ENCODE measurements around the gene NCF4. TPM values are rescaled to one million over a fixed set of nuclear protein-coding genes. Genes with fewer than 3 reads are reported as not detected.

The NCF4 gene
- total RNA-seq, 5 donors from 2014 or later (not counting 1 experiment from before 2014, with no cell fraction given): 8.0 to 23.6 (median 15.9) TPM

DNA sequence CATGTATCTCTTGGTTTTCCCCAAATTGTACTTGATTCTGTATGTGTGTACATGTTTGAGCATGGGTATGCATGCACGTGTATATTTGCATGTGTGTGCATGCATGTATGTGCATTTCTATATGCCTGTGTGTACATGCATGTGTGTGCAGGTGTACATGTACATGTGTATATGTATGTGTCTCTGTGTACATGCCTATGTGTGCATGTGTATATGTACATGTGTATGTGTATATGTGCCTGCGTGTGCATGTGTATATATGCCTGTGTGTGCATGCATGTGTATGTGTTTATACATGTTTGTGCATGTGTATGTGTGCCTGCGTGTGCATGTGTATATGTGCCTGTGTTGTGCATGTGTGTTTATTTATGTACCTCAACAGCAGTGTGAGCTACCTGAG is 5.3 kb upstream of the NCF4 start:
- no peaks in the 10 kb centered on the region for H3K36me3 Mint-ChIP-seq
- Histone ChIP-seq H3K27me3 (replicated peaks in 1 of 2; ENCODE audit: control insufficient read depth in 2 of 2, extremely low read depth in 1 of 2, insufficient read depth in 2 of 2, low read length in 1 of 2) (peaks cover 0 to 7% of the 10 kb centered on the region in 2 experiments), H3K36me3 (ENCODE audit: control insufficient read depth in 2 of 2, extremely low read depth in 1 of 2, insufficient read depth in 1 of 2, low read length in 1 of 2) (no peaks in the 10 kb centered on the region), H3K4me3 (ENCODE audit: control insufficient read depth in 1 of 2, extremely low read depth in 1 of 2, low read length in 1 of 2) (no peak overlapping the region), H3K4me1 (ENCODE audit: control insufficient read depth in 1 of 2, extremely low read depth in 1 of 2, insufficient read depth in 2 of 2, low read length in 2 of 2) (peaks cover 2 to 23% of the 10 kb centered on the region in 2 experiments), H3K9me3 (no peaks in the 10 kb centered on the region), H3K27ac (ENCODE audit: low read length) (no peak overlapping the region)
- no peak overlapping the region for H3K27ac Mint-ChIP-seq
- ChIA-PET POLR2A (no interaction called here), CTCF (interaction anchor here (0.5 to 1.4 kb wide), 3 partner anchors 73 to 139 kb away, joined by 4 to 13 read pairs (median 5); partner anchors contain the start of gene IFT27 (in 1 of the 2))
- H3K4me1 Mint-ChIP-seq: peaks cover 24 to 25% (median 24%) of the 10 kb centered on the region in 3 donors
- peaks cover 0 to 4% of the 10 kb centered on the region in 2 donors for H3K27me3 Mint-ChIP-seq
- ATAC-seq (replicated peaks in 1 of 4) (no peak), DNase-seq (no peak)
- H3K4me3 Mint-ChIP-seq: no peak overlapping the region
- H3K9me3 Mint-ChIP-seq: no peaks in the 10 kb centered on the region
- 93% methylated on average over 3 of the region's 3 CpGs for WGBS (ENCODE audit: insufficient coverage)

DNA sequence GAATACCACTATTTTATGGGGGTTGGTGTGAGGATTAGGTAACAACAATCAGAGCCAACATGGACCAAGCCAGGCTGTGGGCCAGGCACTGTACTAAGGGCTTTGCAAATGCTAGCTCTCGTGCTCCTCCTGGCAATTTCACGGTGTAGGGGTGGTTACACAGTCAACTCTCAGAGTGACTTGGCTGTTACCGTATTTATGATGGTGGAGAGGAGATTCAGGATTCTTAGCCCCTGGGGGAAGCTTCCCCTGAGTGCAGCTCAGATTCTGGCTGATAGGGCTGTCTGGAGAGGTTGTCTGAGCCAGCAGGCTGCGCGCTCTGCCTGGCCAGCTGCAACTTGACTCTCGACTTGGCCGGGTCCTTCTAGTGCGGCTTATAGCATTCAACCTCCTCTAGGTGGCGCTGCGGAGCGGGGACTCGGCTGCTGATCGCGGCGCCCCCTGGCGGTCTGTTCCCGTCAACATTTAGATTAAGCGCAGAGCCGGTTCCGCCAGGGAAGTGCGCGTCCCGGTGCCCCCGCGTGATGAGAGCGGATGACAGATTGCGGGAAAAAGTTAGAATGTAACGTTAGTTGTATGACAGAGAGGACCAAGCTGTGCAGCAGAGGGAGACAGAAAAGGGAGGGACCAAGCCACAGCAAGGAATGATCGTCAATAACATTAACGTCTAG is 4.5 kb upstream of the NCF4 start:
- ATAC-seq (replicated peaks in 1 of 4): peak; percentile 67 to 75 (median 69)
- no peak overlapping the region for H3K4me3 ChIP-seq (ENCODE audit: control insufficient read depth in 1 of 2, extremely low read depth in 1 of 2, low read length in 1 of 2)
- ChIA-PET CTCF (interaction anchor here (0.5 to 1.4 kb wide), 9 partner anchors 13 to 363 kb away, joined by 3 to 13 read pairs (median 3); partner anchors contain the start of gene IFT27 (in 1 of the 2)), POLR2A (no interaction called here)
- no peaks in the 10 kb centered on the region for H3K9me3 ChIP-seq
- 8% methylated on average over 28 of the region's 30 CpGs for WGBS (ENCODE audit: insufficient coverage)
- peak overlapping the region; percentile 37 to 79 for H3K27ac Mint-ChIP-seq
- peak; percentile 65 to 97 (median 91) for DNase-seq
- peak overlapping the region; percentile 4 to 56 (median 7) for H3K4me3 Mint-ChIP-seq
- H3K27me3 Mint-ChIP-seq: peaks cover 0 to 4% of the 10 kb centered on the region in 2 donors
- no peaks in the 10 kb centered on the region for H3K36me3 ChIP-seq (ENCODE audit: control insufficient read depth in 2 of 2, extremely low read depth in 1 of 2, insufficient read depth in 1 of 2, low read length in 1 of 2)
- peaks cover 27 to 30% (median 30%) of the 10 kb centered on the region in 3 donors for H3K4me1 Mint-ChIP-seq
- peaks cover 2 to 31% of the 10 kb centered on the region in 2 experiments for H3K4me1 ChIP-seq (ENCODE audit: control insufficient read depth in 1 of 2, extremely low read depth in 1 of 2, insufficient read depth in 2 of 2, low read length in 2 of 2)
- peaks cover 0 to 2% of the 10 kb centered on the region in 2 experiments for H3K27me3 ChIP-seq (replicated peaks in 1 of 2; ENCODE audit: control insufficient read depth in 2 of 2, extremely low read depth in 1 of 2, insufficient read depth in 2 of 2, low read length in 1 of 2)
- no peaks in the 10 kb centered on the region for H3K9me3 Mint-ChIP-seq
- H3K27ac ChIP-seq (ENCODE audit: low read length): no peak overlapping the region
- no peaks in the 10 kb centered on the region for H3K36me3 Mint-ChIP-seq

DNA sequence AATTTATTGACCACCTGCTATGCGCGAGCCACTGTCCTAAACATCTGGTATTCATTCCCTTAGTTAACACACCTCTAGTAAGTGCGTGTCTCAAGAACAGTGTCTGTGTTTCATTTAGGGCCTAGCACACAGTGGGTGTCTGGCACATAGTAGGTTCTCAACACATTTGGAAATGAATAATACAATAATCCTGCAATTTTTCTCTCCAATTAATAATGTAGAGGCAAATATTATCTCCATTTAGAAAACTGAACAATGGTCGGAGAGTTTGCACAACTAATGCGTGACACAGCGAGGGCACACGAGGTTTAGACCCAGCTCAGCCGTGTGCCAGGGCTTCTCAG is 4.0 kb upstream of the NCF4 start:
- ChIA-PET CTCF (interaction anchor here (0.6 to 1.5 kb wide), 6 partner anchors 12 to 363 kb away, joined by 3 to 13 read pairs (median 3); partner anchors contain the start of gene IFT27 (in 1 of the 2)), POLR2A (no interaction called here)
- Histone ChIP-seq H3K9me3 (no peaks in the 10 kb centered on the region), H3K4me1 (ENCODE audit: control insufficient read depth in 1 of 2, extremely low read depth in 1 of 2, insufficient read depth in 2 of 2, low read length in 2 of 2) (peaks cover 2 to 36% of the 10 kb centered on the region in 2 experiments), H3K27me3 (replicated peaks in 1 of 2; ENCODE audit: control insufficient read depth in 2 of 2, extremely low read depth in 1 of 2, insufficient read depth in 2 of 2, low read length in 1 of 2) (peaks cover 0 to 2% of the 10 kb centered on the region in 2 experiments), H3K27ac (ENCODE audit: low read length) (no peak overlapping the region), H3K36me3 (ENCODE audit: control insufficient read depth in 2 of 2, extremely low read depth in 1 of 2, insufficient read depth in 1 of 2, low read length in 1 of 2) (no peaks in the 10 kb centered on the region), H3K4me3 (ENCODE audit: control insufficient read depth in 1 of 2, extremely low read depth in 1 of 2, low read length in 1 of 2) (no peak overlapping the region)
- 92% methylated on average over 5 of the region's 8 CpGs for WGBS (ENCODE audit: insufficient coverage)
- no peak for DNase-seq
- Mint-ChIP-seq H3K27ac (no peak overlapping the region), H3K4me3 (peak overlapping the region in 1 of 3 donors; percentile 7), H3K4me1 (peaks cover 30 to 35% (median 32%) of the 10 kb centered on the region in 3 donors), H3K27me3 (peaks cover 0 to 4% of the 10 kb centered on the region in 2 donors), H3K36me3 (no peaks in the 10 kb centered on the region), H3K9me3 (no peaks in the 10 kb centered on the region)
- ATAC-seq (replicated peaks in 1 of 4): no peak

DNA sequence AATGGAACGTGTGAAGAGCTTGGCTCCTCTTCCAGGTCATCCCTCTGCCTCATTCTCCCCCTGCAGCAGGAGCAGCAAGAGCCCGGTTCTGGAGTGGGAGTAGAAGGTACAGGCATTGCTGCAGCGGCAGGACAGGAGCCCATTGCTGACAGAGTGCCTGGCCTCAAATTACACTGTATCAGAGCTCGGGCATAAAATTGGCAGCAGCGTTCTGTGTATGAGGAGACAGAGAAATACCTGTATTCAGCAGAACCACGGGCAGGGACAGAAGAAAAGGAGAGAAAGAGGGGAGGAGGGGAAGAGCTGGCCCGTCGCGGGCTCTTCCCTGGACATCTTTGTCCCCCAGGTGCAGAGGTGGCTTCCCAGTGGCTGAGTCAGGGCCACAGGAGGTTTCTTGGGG is 2.6 kb upstream of the NCF4 start:
- no peaks in the 10 kb centered on the region for H3K9me3 ChIP-seq
- 98% methylated on average over 8 of the region's 9 CpGs for WGBS (ENCODE audit: insufficient coverage)
- H3K27ac Mint-ChIP-seq: no peak overlapping the region
- no peak for DNase-seq
- H3K4me3 Mint-ChIP-seq: no peak overlapping the region
- no peaks in the 10 kb centered on the region for H3K9me3 Mint-ChIP-seq
- no peak for ATAC-seq (replicated peaks in 1 of 4)
- H3K27me3 Mint-ChIP-seq: peaks cover 0 to 4% of the 10 kb centered on the region in 2 donors
- H3K4me1 Mint-ChIP-seq: peaks cover 27 to 40% (median 37%) of the 10 kb centered on the region in 3 donors
- no peaks in the 10 kb centered on the region for H3K36me3 ChIP-seq (ENCODE audit: control insufficient read depth in 2 of 2, extremely low read depth in 1 of 2, insufficient read depth in 1 of 2, low read length in 1 of 2)
- POLR2A ChIA-PET: no interaction called here
- H3K4me3 ChIP-seq (ENCODE audit: control insufficient read depth in 1 of 2, extremely low read depth in 1 of 2, low read length in 1 of 2): no peak overlapping the region
- CTCF ChIA-PET: interaction anchor here in 1 of 2 donors (0.7 to 1.5 kb wide), 4 partner anchors 82 to 120 kb away, joined by 3 to 5 read pairs (median 3); partner anchors contain the start of gene IFT27
- H3K36me3 Mint-ChIP-seq: no peaks in the 10 kb centered on the region
- H3K27me3 ChIP-seq (replicated peaks in 1 of 2; ENCODE audit: control insufficient read depth in 2 of 2, extremely low read depth in 1 of 2, insufficient read depth in 2 of 2, low read length in 1 of 2): peaks cover 0 to 2% of the 10 kb centered on the region in 2 experiments
- H3K27ac ChIP-seq (ENCODE audit: low read length): no peak overlapping the region
- peaks cover 2 to 42% of the 10 kb centered on the region in 2 experiments for H3K4me1 ChIP-seq (ENCODE audit: control insufficient read depth in 1 of 2, extremely low read depth in 1 of 2, insufficient read depth in 2 of 2, low read length in 2 of 2)

DNA sequence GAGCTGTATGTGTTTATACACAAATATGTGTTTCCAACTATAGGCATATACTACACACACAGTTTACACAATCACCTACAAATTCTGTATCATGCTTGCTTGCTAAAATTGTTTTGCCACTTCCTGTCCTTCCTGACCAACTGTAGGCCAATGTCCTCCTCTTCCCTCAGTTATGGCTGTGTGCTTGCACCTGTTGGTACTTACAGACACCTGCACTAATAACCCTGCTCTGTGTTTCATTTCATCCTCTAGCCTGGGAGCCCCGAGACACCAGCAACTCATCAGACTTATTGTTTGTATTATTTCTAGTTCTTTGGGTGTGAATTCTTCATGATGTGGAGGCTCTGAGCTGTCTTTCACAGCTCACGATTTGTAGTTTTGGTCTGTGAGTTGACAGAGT is 1.8 kb upstream of the NCF4 start:
- POLR2A ChIA-PET: no interaction called here

DNA sequence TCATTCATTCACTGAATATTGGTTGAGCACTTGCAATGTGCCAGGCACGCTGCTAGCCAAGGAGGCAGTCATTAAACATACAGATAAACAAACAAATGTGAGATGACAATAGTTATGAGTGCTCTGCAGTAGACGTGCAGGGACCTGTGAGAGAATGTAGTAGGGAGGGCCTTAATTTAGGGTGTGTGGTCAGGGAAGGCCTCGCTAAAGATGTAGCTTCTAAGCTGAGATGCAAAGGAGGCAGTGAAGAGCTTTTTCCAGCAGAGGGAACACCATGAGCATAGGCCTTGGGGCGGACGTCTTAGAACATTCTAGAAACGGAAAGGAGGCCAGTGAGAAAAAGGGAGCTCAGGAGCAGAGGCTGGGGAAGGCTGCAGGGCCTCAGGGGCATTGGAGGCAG is 789 bp upstream of the NCF4 start:
- Mint-ChIP-seq H3K27me3 (peaks cover 0 to 6% of the 10 kb centered on the region in 2 donors), H3K4me1 (peaks cover 20 to 34% (median 29%) of the 10 kb centered on the region in 3 donors), H3K27ac (peak overlapping the region; percentile 53 to 94), H3K36me3 (peaks cover 9% of the 10 kb centered on the region), H3K9me3 (no peaks in the 10 kb centered on the region), H3K4me3 (peak overlapping the region in 2 of 3 donors; percentile 49 to 65)
- CTCF ChIA-PET: interaction anchor here (0.7 to 1.1 kb wide), 3 partner anchors 32 to 750 kb away, joined by 3 read pairs; no protein-coding TSS in a partner anchor
- POLR2A ChIA-PET: no interaction called here
- Histone ChIP-seq H3K4me3 (ENCODE audit: control insufficient read depth in 1 of 2, extremely low read depth in 1 of 2, low read length in 1 of 2) (no peak overlapping the region), H3K27me3 (replicated peaks in 1 of 2; ENCODE audit: control insufficient read depth in 2 of 2, extremely low read depth in 1 of 2, insufficient read depth in 2 of 2, low read length in 1 of 2) (peaks cover 0 to 2% of the 10 kb centered on the region in 2 experiments), H3K36me3 (ENCODE audit: control insufficient read depth in 2 of 2, extremely low read depth in 1 of 2, insufficient read depth in 1 of 2, low read length in 1 of 2) (no peaks in the 10 kb centered on the region), H3K9me3 (no peaks in the 10 kb centered on the region), H3K4me1 (ENCODE audit: control insufficient read depth in 1 of 2, extremely low read depth in 1 of 2, insufficient read depth in 2 of 2, low read length in 2 of 2) (peaks cover 0 to 33% of the 10 kb centered on the region in 2 experiments), H3K27ac (ENCODE audit: low read length) (no peak overlapping the region)
- ATAC-seq (replicated peaks in 1 of 4) (no peak), DNase-seq (no peak)
- WGBS (ENCODE audit: insufficient coverage): 79% methylated on average over 5 of the region's 6 CpGs

More for the DNA sequence above, 1.8 kb upstream of the NCF4 start:
- H3K36me3 ChIP-seq (ENCODE audit: control insufficient read depth in 2 of 2, extremely low read depth in 1 of 2, insufficient read depth in 1 of 2, low read length in 1 of 2): no peaks in the 10 kb centered on the region
- H3K27me3 ChIP-seq (replicated peaks in 1 of 2; ENCODE audit: control insufficient read depth in 2 of 2, extremely low read depth in 1 of 2, insufficient read depth in 2 of 2, low read length in 1 of 2): peaks cover 0 to 2% of the 10 kb centered on the region in 2 experiments
- H3K4me1 Mint-ChIP-seq: peaks cover 20 to 34% (median 32%) of the 10 kb centered on the region in 3 donors
- no peaks in the 10 kb centered on the region for H3K9me3 ChIP-seq
- peaks cover 0 to 4% of the 10 kb centered on the region in 2 donors for H3K27me3 Mint-ChIP-seq
- H3K9me3 Mint-ChIP-seq: no peaks in the 10 kb centered on the region
- H3K27ac Mint-ChIP-seq: no peak overlapping the region
- 100% methylated on average over 1 of the region's 2 CpGs for WGBS (ENCODE audit: insufficient coverage)
- H3K27ac ChIP-seq (ENCODE audit: low read length): no peak overlapping the region
- DNase-seq: no peak
- no peak overlapping the region for H3K4me3 Mint-ChIP-seq
- ATAC-seq (replicated peaks in 1 of 4): no peak
- H3K4me1 ChIP-seq (ENCODE audit: control insufficient read depth in 1 of 2, extremely low read depth in 1 of 2, insufficient read depth in 2 of 2, low read length in 2 of 2): peaks cover 0 to 34% of the 10 kb centered on the region in 2 experiments
- H3K36me3 Mint-ChIP-seq: peaks cover under 1% of the 10 kb centered on the region
- H3K4me3 ChIP-seq (ENCODE audit: control insufficient read depth in 1 of 2, extremely low read depth in 1 of 2, low read length in 1 of 2): no peak overlapping the region
- CTCF ChIA-PET: no interaction called here
